Measurements from ENCODE around the gene PSG6.
"Not testable (repeated sequence)": the region's sequence is repeated elsewhere in the genome, so short reads cannot be mapped to it uniquely, and the experiment has no call there.

PSG6 gene

DNA sequence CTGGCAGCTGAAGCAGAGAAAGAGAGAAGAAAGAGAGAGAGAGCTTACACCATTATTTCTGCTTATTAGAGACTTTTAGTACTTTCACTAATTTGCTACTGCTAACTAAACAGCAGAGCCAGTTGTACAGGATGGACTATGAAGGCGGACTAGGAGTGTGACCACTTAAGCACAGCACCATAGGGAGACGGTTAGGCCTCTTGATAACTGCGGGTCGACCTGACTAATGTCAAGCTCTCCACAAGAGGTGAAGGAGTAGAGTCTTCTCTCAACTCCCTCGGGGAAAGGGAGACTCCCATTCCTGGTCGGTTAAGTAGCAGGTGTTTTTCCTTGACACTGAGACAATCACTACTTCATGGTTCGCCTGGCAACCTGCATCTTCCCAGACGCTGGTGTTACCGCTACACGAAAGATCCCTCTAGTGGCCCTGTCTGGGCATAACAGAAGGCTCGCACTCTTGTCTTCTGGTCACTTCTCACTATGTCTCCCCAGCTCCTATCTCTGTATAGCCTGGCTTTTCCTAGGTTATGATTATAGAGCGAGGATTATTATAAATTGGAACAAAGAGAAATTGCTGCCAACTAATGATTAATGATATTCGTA, 24.6 kb upstream of the PSG6 start:
- Histone ChIP-seq H2AFZ (ENCODE audit: low read length) (no peak overlapping the region), H3K9me3 (ENCODE audit: insufficient read depth, low read depth, low read length) (no peaks in the 10 kb centered on the region), H4K20me1 (ENCODE audit: insufficient read depth, low read length, poor library complexity, severe bottlenecking) (no peaks in the 10 kb centered on the region), H3K36me3 (ENCODE audit: insufficient read depth, low read length) (no peaks in the 10 kb centered on the region), H3K4me1 (ENCODE audit: insufficient read depth, low read length, poor library complexity, severe bottlenecking) (no peaks in the 10 kb centered on the region), H3K4me2 (ENCODE audit: low read depth, low read length, poor library complexity, severe bottlenecking) (no peak overlapping the region), H3K79me2 (ENCODE audit: insufficient read depth, low read length) (no peaks in the 10 kb centered on the region), H3K9ac (ENCODE audit: low read depth, low read length, poor library complexity, severe bottlenecking) (no peak overlapping the region), H3F3A (ENCODE audit: low read depth) (no peaks in the 10 kb centered on the region), H3K9me2 (replicated peaks; ENCODE audit: low read depth, low read length) (no peaks in the 10 kb centered on the region), H3K27me3 (ENCODE audit: insufficient read depth, low read length, poor library complexity, severe bottlenecking) (no peaks in the 10 kb centered on the region), H3K4me3 (ENCODE audit: low read length, poor library complexity, severe bottlenecking) (no peak overlapping the region)
- TF ChIP-seq EZH2phosphoT487 (IDR thresholded peaks at IDR 0.05; ENCODE audit: borderline replicate concordance), result no peak
- TF ChIP-seq, protein P1, sequence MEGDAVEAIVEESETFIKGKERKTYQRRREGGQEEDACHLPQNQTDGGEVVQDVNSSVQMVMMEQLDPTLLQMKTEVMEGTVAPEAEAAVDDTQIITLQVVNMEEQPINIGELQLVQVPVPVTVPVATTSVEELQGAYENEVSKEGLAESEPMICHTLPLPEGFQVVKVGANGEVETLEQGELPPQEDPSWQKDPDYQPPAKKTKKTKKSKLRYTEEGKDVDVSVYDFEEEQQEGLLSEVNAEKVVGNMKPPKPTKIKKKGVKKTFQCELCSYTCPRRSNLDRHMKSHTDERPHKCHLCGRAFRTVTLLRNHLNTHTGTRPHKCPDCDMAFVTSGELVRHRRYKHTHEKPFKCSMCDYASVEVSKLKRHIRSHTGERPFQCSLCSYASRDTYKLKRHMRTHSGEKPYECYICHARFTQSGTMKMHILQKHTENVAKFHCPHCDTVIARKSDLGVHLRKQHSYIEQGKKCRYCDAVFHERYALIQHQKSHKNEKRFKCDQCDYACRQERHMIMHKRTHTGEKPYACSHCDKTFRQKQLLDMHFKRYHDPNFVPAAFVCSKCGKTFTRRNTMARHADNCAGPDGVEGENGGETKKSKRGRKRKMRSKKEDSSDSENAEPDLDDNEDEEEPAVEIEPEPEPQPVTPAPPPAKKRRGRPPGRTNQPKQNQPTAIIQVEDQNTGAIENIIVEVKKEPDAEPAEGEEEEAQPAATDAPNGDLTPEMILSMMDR (conservative IDR thresholded peaks at IDR 0.05; ENCODE audit: low read length), result peak; percentile 37

DNA sequence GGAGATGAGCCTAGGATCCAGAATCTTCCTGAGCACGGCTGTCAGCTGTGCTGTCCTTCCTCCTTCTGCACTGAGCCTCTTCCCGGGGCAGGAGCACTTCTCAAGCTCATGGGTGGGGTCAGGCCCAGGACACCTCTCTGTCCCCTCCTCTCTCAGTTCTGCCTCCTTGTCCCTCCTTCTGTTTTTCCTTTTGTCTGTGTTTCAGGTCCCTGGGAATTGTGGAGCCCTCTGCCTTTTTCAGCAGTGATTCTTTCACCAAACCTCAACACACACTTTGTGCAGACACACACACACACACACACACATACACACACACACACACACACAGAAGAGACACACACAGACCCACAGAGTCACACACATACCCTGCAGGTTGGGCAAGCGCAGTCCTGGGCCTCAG, 19.4 kb upstream of the PSG6 start, which contains the start of gene PSG7:
TSS of gene PSG7 (minus strand) at position 101 of the 400 bp plus-strand sequence. CDS start 131 bp downstream, outside the sequence.
- not testable (repeated sequence) for H3K79me2 ChIP-seq (ENCODE audit: insufficient read depth, low read length); H3K4me2 ChIP-seq (ENCODE audit: low read depth, low read length, poor library complexity, severe bottlenecking); H3K9me3 ChIP-seq (ENCODE audit: insufficient read depth, low read depth, low read length); H3F3A ChIP-seq (ENCODE audit: low read depth); H2AFZ ChIP-seq (ENCODE audit: low read length); H3K36me3 ChIP-seq (ENCODE audit: insufficient read depth, low read length); H4K20me1 ChIP-seq (ENCODE audit: insufficient read depth, low read length, poor library complexity, severe bottlenecking); H3K9ac ChIP-seq (ENCODE audit: low read depth, low read length, poor library complexity, severe bottlenecking); H3K9me2 ChIP-seq (replicated peaks; ENCODE audit: low read depth, low read length); H3K4me3 ChIP-seq (ENCODE audit: low read length, poor library complexity, severe bottlenecking); H3K4me1 ChIP-seq (ENCODE audit: insufficient read depth, low read length, poor library complexity, severe bottlenecking); H3K27me3 ChIP-seq (ENCODE audit: insufficient read depth, low read length, poor library complexity, severe bottlenecking)

DNA sequence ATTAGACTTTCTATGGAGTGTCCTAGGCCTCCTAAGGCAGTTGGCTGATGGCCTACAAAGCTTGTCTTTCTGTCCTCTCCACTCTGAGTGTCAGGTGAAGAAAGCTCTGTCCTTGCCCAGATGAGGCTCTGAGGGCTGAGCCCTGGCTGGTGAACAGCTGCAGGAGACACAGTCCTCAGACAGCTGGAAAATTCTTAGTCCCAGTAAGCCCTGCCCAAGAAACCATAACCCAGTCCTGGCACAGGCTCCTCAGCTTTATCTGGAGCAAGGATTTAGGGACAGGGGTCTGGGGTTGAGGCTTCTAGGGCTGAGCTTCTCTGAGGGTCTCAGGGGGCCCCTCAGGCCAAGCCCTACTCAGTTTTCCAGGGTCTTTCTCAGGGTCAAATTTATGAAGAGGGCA, 17.0 kb upstream of the PSG6 start:
- H2AFZ ChIP-seq (ENCODE audit: low read length); H3K9ac ChIP-seq (ENCODE audit: low read depth, low read length, poor library complexity, severe bottlenecking); H3K9me3 ChIP-seq (ENCODE audit: insufficient read depth, low read depth, low read length); H3K79me2 ChIP-seq (ENCODE audit: insufficient read depth, low read length); H3K4me3 ChIP-seq (ENCODE audit: low read length, poor library complexity, severe bottlenecking); H3K27me3 ChIP-seq (ENCODE audit: insufficient read depth, low read length, poor library complexity, severe bottlenecking); H3F3A ChIP-seq (ENCODE audit: low read depth); H3K9me2 ChIP-seq (replicated peaks; ENCODE audit: low read depth, low read length); H3K36me3 ChIP-seq (ENCODE audit: insufficient read depth, low read length); H4K20me1 ChIP-seq (ENCODE audit: insufficient read depth, low read length, poor library complexity, severe bottlenecking); H3K4me1 ChIP-seq (ENCODE audit: insufficient read depth, low read length, poor library complexity, severe bottlenecking); H3K4me2 ChIP-seq (ENCODE audit: low read depth, low read length, poor library complexity, severe bottlenecking): not testable (repeated sequence)

DNA sequence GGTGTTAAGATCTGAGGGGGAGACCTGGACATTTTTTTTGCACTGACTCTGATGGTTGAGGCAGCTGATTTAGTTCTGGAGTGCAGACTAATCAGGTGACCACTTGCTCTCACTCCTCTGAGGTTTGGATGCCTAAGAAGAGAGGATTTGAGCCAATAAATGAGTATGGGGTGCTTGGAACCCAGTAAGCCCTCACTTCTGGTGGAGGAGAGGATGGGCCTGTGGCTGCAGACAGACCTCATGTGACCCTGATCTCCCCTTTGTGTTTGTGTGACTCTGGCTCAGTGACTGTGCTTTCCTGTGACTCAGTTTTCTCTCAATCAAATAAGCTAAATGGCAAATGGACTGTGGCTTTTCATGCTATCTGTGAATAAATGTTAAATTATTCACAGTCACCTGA, 16.5 kb upstream of the PSG6 start:
- not testable (repeated sequence) for H3K9me2 ChIP-seq (replicated peaks; ENCODE audit: low read depth, low read length); H3K4me3 ChIP-seq (ENCODE audit: low read length, poor library complexity, severe bottlenecking); H3K27me3 ChIP-seq (ENCODE audit: insufficient read depth, low read length, poor library complexity, severe bottlenecking); H3K9me3 ChIP-seq (ENCODE audit: insufficient read depth, low read depth, low read length); H3K36me3 ChIP-seq (ENCODE audit: insufficient read depth, low read length); H3K4me2 ChIP-seq (ENCODE audit: low read depth, low read length, poor library complexity, severe bottlenecking); H3F3A ChIP-seq (ENCODE audit: low read depth); H4K20me1 ChIP-seq (ENCODE audit: insufficient read depth, low read length, poor library complexity, severe bottlenecking); H3K4me1 ChIP-seq (ENCODE audit: insufficient read depth, low read length, poor library complexity, severe bottlenecking); H3K9ac ChIP-seq (ENCODE audit: low read depth, low read length, poor library complexity, severe bottlenecking); H2AFZ ChIP-seq (ENCODE audit: low read length); H3K79me2 ChIP-seq (ENCODE audit: insufficient read depth, low read length)

DNA sequence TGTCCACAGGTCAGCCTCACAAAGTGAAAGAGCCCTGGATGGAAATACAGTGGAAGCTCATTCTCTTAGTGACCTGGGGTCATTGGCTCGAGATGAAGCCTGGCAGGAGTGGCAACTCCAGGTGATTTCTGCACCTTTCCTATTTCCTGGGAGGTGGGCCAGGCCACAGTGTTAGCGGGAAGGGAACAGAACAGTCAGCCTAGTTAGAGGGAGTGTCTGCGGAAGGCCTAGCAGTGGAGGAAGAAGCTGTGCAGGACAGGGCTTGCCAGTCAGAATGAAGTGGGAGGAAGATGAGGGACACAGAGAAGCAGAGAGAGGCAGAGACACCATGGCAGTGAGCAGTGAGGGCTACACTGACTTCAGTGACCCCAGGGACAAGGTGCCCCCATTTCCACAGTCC, 15.7 kb upstream of the PSG6 start:
- H3K79me2 ChIP-seq (ENCODE audit: insufficient read depth, low read length); H3K9me2 ChIP-seq (replicated peaks; ENCODE audit: low read depth, low read length); H3K9me3 ChIP-seq (ENCODE audit: insufficient read depth, low read depth, low read length); H3K36me3 ChIP-seq (ENCODE audit: insufficient read depth, low read length); H3K27me3 ChIP-seq (ENCODE audit: insufficient read depth, low read length, poor library complexity, severe bottlenecking); H3K4me3 ChIP-seq (ENCODE audit: low read length, poor library complexity, severe bottlenecking); H2AFZ ChIP-seq (ENCODE audit: low read length); H4K20me1 ChIP-seq (ENCODE audit: insufficient read depth, low read length, poor library complexity, severe bottlenecking); H3K4me1 ChIP-seq (ENCODE audit: insufficient read depth, low read length, poor library complexity, severe bottlenecking); H3K9ac ChIP-seq (ENCODE audit: low read depth, low read length, poor library complexity, severe bottlenecking); H3K4me2 ChIP-seq (ENCODE audit: low read depth, low read length, poor library complexity, severe bottlenecking); H3F3A ChIP-seq (ENCODE audit: low read depth): not testable (repeated sequence)

DNA sequence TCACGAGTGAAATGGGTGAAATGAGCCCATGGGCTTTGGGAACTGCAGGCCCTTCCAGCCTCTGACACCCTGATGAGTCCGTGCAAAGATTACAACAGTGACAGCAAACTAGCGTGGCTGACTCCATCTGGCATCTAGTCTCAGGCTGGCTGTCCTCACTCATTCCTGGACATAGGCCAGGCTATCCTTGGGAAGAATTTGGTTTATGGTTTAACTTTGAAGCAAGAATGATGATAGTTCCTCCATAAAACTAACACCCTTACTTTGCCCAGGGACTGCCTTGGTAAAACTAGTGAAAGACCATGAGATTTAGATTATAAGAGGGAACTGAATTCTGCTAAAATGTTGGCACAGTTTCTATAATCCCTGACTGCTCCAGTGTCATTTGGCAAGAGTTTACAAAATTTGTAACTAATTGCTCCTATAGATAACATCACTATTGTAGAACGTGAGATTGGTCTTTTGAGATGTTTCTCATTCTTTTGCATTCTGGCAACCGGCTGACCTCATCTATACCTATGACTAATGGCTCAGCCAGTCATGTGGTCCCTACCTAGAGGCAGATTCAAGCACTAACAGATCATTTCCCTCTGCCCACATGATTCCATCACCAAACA, 14.9 kb upstream of the PSG6 start:
- not testable (repeated sequence) for H3K9me3 ChIP-seq (ENCODE audit: insufficient read depth, low read depth, low read length); H3K9ac ChIP-seq (ENCODE audit: low read depth, low read length, poor library complexity, severe bottlenecking)

More for the DNA sequence above, 14.9 kb upstream of the PSG6 start:
- H3F3A ChIP-seq (ENCODE audit: low read depth); H3K79me2 ChIP-seq (ENCODE audit: insufficient read depth, low read length); H3K4me3 ChIP-seq (ENCODE audit: low read length, poor library complexity, severe bottlenecking); H3K9me2 ChIP-seq (replicated peaks; ENCODE audit: low read depth, low read length); H3K4me1 ChIP-seq (ENCODE audit: insufficient read depth, low read length, poor library complexity, severe bottlenecking); H3K27me3 ChIP-seq (ENCODE audit: insufficient read depth, low read length, poor library complexity, severe bottlenecking); H3K36me3 ChIP-seq (ENCODE audit: insufficient read depth, low read length); H3K4me2 ChIP-seq (ENCODE audit: low read depth, low read length, poor library complexity, severe bottlenecking); H2AFZ ChIP-seq (ENCODE audit: low read length); H4K20me1 ChIP-seq (ENCODE audit: insufficient read depth, low read length, poor library complexity, severe bottlenecking): not testable (repeated sequence)

Measured in Loucy (cell line).